Measurements from ENCODE around the gene LPAR3. TPM values are rescaled to one million over a fixed set of nuclear protein-coding genes. Genes with fewer than 3 reads are reported as not detected.

Gene LPAR3
- total and polyA plus RNA-seq, 3 experiments from 2014 or later, result 0.85 to 1.5 (median 1.1) TPM

DNA sequence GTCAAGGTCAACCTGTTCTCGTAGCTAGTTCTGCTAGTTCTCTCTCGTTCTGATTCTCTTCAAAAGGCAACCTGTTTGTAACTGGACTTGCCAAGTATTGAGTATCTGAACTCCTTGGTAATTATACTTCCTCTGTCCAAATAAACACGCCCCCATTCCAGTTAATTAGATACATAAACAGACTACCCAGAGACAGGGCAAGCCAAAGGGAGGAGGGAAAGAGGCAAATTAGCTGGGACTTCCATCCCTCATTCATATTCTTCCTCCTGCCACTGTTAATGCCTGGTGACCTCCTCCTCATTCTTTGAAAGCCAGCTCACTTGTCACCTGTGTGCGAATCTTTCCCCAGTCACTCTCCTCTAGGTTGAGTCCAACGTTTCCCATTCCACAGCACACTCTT lies 62.9 kb downstream of the LPAR3 start:
- no peak for DNase-seq
- no peak overlapping the region for H3K4me3 ChIP-seq (ENCODE audit: low read length)
- Mint-ChIP-seq H3K9me3 (no peaks in the 10 kb centered on the region), H3K4me1 (no peaks in the 10 kb centered on the region), H3K27ac (no peak overlapping the region), H3K36me3 (peaks cover 0 to 7% (median 0%) of the 10 kb centered on the region in 3 donors), H3K27me3 (peaks cover 0 to 13% of the 10 kb centered on the region in 2 donors), H3K4me3 (no peak overlapping the region)
- no peaks in the 10 kb centered on the region for H3K9me3 ChIP-seq (ENCODE audit: low read length)
- no peaks in the 10 kb centered on the region for H3K4me1 ChIP-seq (ENCODE audit: insufficient read depth, low read length)
- no peak overlapping the region for H3K27ac ChIP-seq (ENCODE audit: low read depth, low read length)
- POLR2A ChIA-PET, result no interaction called here
- H3K27me3 ChIP-seq (ENCODE audit: insufficient read depth, low read length, poor library complexity, severe bottlenecking), result no peaks in the 10 kb centered on the region
- H3K36me3 ChIP-seq (ENCODE audit: insufficient read depth, low read length), result no peaks in the 10 kb centered on the region
- CTCF ChIA-PET, result no interaction called here

DNA sequence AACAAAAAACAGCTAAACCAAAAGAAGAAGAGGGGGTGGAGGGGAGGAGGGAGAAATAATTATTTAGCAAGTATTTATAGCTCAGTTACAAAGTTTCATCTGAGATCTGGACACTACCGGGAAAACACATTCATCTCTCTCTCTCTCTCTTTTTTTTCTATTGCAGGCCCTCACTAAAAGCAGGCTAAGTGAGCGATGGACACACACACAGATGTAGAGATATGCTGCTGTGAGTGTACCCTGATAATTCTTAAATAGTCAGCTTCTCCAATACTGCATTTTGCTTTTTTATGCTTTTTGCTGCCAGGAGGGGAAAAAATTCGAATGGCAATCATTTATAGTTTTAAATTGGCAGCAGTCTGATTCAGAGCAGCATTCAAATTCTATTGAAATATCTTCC lies 65.0 kb downstream of the LPAR3 start:
- Mint-ChIP-seq H3K4me3 (no peak overlapping the region), H3K27ac (no peak overlapping the region), H3K9me3 (no peaks in the 10 kb centered on the region), H3K27me3 (peaks cover 0 to 13% of the 10 kb centered on the region in 2 donors), H3K36me3 (peaks cover 0 to 7% (median 0%) of the 10 kb centered on the region in 3 donors), H3K4me1 (no peaks in the 10 kb centered on the region)
- Histone ChIP-seq H3K9me3 (ENCODE audit: low read length) (no peaks in the 10 kb centered on the region), H3K36me3 (ENCODE audit: insufficient read depth, low read length) (no peaks in the 10 kb centered on the region), H3K27ac (ENCODE audit: low read depth, low read length) (no peak overlapping the region), H3K27me3 (ENCODE audit: insufficient read depth, low read length, poor library complexity, severe bottlenecking) (no peaks in the 10 kb centered on the region), H3K4me3 (ENCODE audit: low read length) (no peak overlapping the region), H3K4me1 (ENCODE audit: insufficient read depth, low read length) (no peaks in the 10 kb centered on the region)
- ChIA-PET CTCF (interaction anchor here (0.6 kb wide), 1 partner anchor 199 kb away, joined by 3 read pairs; no protein-coding TSS in a partner anchor), POLR2A (no interaction called here)
- DNase-seq, result no peak

GRCh38 chr1:84827555-84827954 lies 65.5 kb downstream of the LPAR3 start:
- H3K36me3 ChIP-seq (ENCODE audit: insufficient read depth, low read length), result no peaks in the 10 kb centered on the region
- no peaks in the 10 kb centered on the region for H3K27me3 ChIP-seq (ENCODE audit: insufficient read depth, low read length, poor library complexity, severe bottlenecking)
- POLR2A ChIA-PET, result no interaction called here
- DNase-seq, result no peak
- H3K4me3 Mint-ChIP-seq, result no peak overlapping the region
- CTCF ChIA-PET, result interaction anchor here (0.6 kb wide), 1 partner anchor 200 kb away, joined by 3 read pairs; no protein-coding TSS in a partner anchor
- H3K27ac ChIP-seq (ENCODE audit: low read depth, low read length), result no peak overlapping the region
- no peaks in the 10 kb centered on the region for H3K9me3 Mint-ChIP-seq
- no peaks in the 10 kb centered on the region for H3K4me1 Mint-ChIP-seq
- H3K4me3 ChIP-seq (ENCODE audit: low read length), result no peak overlapping the region
- no peaks in the 10 kb centered on the region for H3K4me1 ChIP-seq (ENCODE audit: insufficient read depth, low read length)
- H3K27me3 Mint-ChIP-seq, result peaks cover 0 to 13% of the 10 kb centered on the region in 2 donors
- H3K9me3 ChIP-seq (ENCODE audit: low read length), result no peaks in the 10 kb centered on the region
- no peak overlapping the region for H3K27ac Mint-ChIP-seq
- peaks cover 0 to 7% (median 0%) of the 10 kb centered on the region in 3 donors for H3K36me3 Mint-ChIP-seq

DNA sequence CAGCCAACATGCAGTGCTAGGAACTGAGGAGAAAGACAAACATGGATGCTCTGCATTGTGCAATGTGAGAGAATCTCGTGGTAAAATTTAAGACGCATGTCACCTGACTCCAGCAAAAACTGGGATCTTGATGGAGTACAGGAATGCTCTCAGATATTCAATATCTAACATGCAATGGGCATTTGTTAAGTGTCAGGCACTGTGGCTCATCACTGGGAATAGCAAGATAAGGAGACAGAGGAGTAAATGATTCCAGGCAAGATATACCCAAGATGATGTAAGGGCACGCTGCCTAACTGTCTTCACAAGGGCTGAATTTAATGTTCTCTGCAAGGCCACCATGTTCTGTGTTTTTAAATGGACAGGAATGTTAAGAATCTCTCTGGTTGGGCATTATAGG lies 67.8 kb downstream of the LPAR3 start:
- ChIA-PET CTCF (no interaction called here), POLR2A (no interaction called here)
- Histone ChIP-seq H3K27ac (ENCODE audit: low read depth, low read length) (no peak overlapping the region), H3K27me3 (ENCODE audit: insufficient read depth, low read length, poor library complexity, severe bottlenecking) (no peaks in the 10 kb centered on the region), H3K4me3 (ENCODE audit: low read length) (no peak overlapping the region), H3K9me3 (ENCODE audit: low read length) (no peaks in the 10 kb centered on the region), H3K36me3 (ENCODE audit: insufficient read depth, low read length) (no peaks in the 10 kb centered on the region), H3K4me1 (ENCODE audit: insufficient read depth, low read length) (no peaks in the 10 kb centered on the region)
- no peaks in the 10 kb centered on the region for H3K4me1 Mint-ChIP-seq
- peaks cover 0 to under 1% (median 0%) of the 10 kb centered on the region in 3 donors for H3K36me3 Mint-ChIP-seq
- no peak overlapping the region for H3K4me3 Mint-ChIP-seq
- H3K27me3 Mint-ChIP-seq, result peaks cover 3 to 8% of the 10 kb centered on the region in 2 donors
- H3K27ac Mint-ChIP-seq, result no peak overlapping the region
- no peak for DNase-seq
- H3K9me3 Mint-ChIP-seq, result no peaks in the 10 kb centered on the region

GRCh38 chr1:84823991-84824390 lies 69.0 kb downstream of the LPAR3 start:
- peaks cover 0 to 4% (median 1%) of the 10 kb centered on the region in 3 donors for H3K4me1 Mint-ChIP-seq
- no peaks in the 10 kb centered on the region for H3K9me3 ChIP-seq (ENCODE audit: low read length)
- peaks cover 3 to 4% of the 10 kb centered on the region in 2 donors for H3K27me3 Mint-ChIP-seq
- H3K36me3 Mint-ChIP-seq, result no peaks in the 10 kb centered on the region
- no peaks in the 10 kb centered on the region for H3K4me1 ChIP-seq (ENCODE audit: insufficient read depth, low read length)
- no peak for DNase-seq
- H3K27ac Mint-ChIP-seq, result no peak overlapping the region
- POLR2A ChIA-PET, result no interaction called here
- H3K9me3 Mint-ChIP-seq, result no peaks in the 10 kb centered on the region
- H3K27me3 ChIP-seq (ENCODE audit: insufficient read depth, low read length, poor library complexity, severe bottlenecking), result no peaks in the 10 kb centered on the region
- H3K4me3 Mint-ChIP-seq, result no peak overlapping the region
- CTCF ChIA-PET, result no interaction called here
- H3K27ac ChIP-seq (ENCODE audit: low read depth, low read length), result no peak overlapping the region
- H3K4me3 ChIP-seq (ENCODE audit: low read length), result no peak overlapping the region
- no peaks in the 10 kb centered on the region for H3K36me3 ChIP-seq (ENCODE audit: insufficient read depth, low read length)

DNA sequence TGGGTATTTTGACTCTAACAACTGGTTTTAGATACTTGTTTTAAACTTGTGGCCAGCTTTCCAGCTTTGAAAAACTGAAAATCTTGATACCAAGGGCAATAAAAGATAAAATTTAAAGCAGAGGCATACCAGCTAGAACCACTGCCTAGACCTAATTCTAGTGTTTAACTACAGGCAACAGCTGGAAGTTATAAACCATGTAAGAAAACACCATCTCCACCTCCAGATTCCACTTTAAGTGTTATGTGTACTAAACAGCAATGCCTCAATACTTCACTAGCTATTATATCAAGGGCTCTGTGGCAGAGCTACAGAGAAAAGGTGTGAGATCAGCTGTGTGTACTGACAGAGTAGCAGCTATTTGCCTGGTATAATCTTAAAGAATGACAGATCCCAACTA lies 69.5 kb downstream of the LPAR3 start:
- no peaks in the 10 kb centered on the region for H3K9me3 ChIP-seq (ENCODE audit: low read length)
- no peaks in the 10 kb centered on the region for H3K9me3 Mint-ChIP-seq
- H3K36me3 Mint-ChIP-seq, result no peaks in the 10 kb centered on the region
- H3K4me3 Mint-ChIP-seq, result no peak overlapping the region
- DNase-seq, result no peak
- ChIA-PET POLR2A (no interaction called here), CTCF (no interaction called here)
- no peaks in the 10 kb centered on the region for H3K27me3 ChIP-seq (ENCODE audit: insufficient read depth, low read length, poor library complexity, severe bottlenecking)
- H3K27me3 Mint-ChIP-seq, result peaks cover 3 to 5% of the 10 kb centered on the region in 2 donors
- H3K27ac Mint-ChIP-seq, result no peak overlapping the region
- no peak overlapping the region for H3K4me3 ChIP-seq (ENCODE audit: low read length)
- H3K4me1 Mint-ChIP-seq, result peaks cover 0 to 7% (median 5%) of the 10 kb centered on the region in 3 donors
- H3K27ac ChIP-seq (ENCODE audit: low read depth, low read length), result no peak overlapping the region
- no peaks in the 10 kb centered on the region for H3K4me1 ChIP-seq (ENCODE audit: insufficient read depth, low read length)
- H3K36me3 ChIP-seq (ENCODE audit: insufficient read depth, low read length), result no peaks in the 10 kb centered on the region

DNA sequence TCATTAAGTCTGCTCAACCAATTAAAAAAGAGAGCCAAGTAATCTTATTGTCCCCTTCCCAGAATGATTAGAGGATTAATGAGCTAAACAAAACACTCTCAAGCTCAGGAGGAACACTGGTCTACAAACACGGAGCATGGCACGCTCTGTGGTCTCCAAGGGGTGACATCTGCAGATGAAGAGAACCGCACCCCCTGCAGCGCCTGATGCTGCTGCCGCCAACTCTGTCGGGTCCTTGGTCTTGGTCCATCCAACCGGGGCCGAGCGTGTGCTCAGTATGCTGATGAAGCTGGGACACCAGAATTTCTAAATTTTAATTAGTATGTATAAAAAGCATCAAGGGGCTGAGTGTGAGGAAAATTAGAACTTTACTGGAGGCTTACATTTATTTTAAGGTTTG lies 82.7 kb downstream of the LPAR3 start:
- no peaks in the 10 kb centered on the region for H3K4me1 Mint-ChIP-seq
- CTCF ChIA-PET, result no interaction called here
- H3K27ac Mint-ChIP-seq, result no peak overlapping the region
- Histone ChIP-seq H3K36me3 (ENCODE audit: insufficient read depth, low read length) (no peaks in the 10 kb centered on the region), H3K27ac (ENCODE audit: low read depth, low read length) (no peak overlapping the region), H3K4me3 (ENCODE audit: low read length) (no peak overlapping the region), H3K4me1 (ENCODE audit: insufficient read depth, low read length) (no peaks in the 10 kb centered on the region), H3K9me3 (ENCODE audit: low read length) (no peaks in the 10 kb centered on the region), H3K27me3 (ENCODE audit: insufficient read depth, low read length, poor library complexity, severe bottlenecking) (no peaks in the 10 kb centered on the region)
- no peaks in the 10 kb centered on the region for H3K9me3 Mint-ChIP-seq
- H3K4me3 Mint-ChIP-seq, result no peak overlapping the region
- POLR2A ChIA-PET, result no interaction called here
- peaks cover 9 to 15% of the 10 kb centered on the region in 2 donors for H3K27me3 Mint-ChIP-seq
- no peaks in the 10 kb centered on the region for H3K36me3 Mint-ChIP-seq
- no peak for DNase-seq

- H3K9me3 Mint-ChIP-seq, result no peaks in the 10 kb centered on the region
- H3K4me1 Mint-ChIP-seq, result no peaks in the 10 kb centered on the region
- no peaks in the 10 kb centered on the region for H3K27me3 ChIP-seq (ENCODE audit: insufficient read depth, low read length, poor library complexity, severe bottlenecking)
- no peaks in the 10 kb centered on the region for H3K36me3 ChIP-seq (ENCODE audit: insufficient read depth, low read length)
- H3K27ac ChIP-seq (ENCODE audit: low read depth, low read length), result no peak overlapping the region
- no peaks in the 10 kb centered on the region for H3K36me3 Mint-ChIP-seq
- no peak overlapping the region for H3K4me3 Mint-ChIP-seq
- H3K9me3 ChIP-seq (ENCODE audit: low read length), result no peaks in the 10 kb centered on the region
- H3K27ac Mint-ChIP-seq, result no peak overlapping the region
- CTCF ChIA-PET, result no interaction called here
- peaks cover 9 to 15% of the 10 kb centered on the region in 2 donors for H3K27me3 Mint-ChIP-seq
- H3K4me1 ChIP-seq (ENCODE audit: insufficient read depth, low read length), result no peaks in the 10 kb centered on the region
- H3K4me3 ChIP-seq (ENCODE audit: low read length), result no peak overlapping the region
- no peak for DNase-seq
- POLR2A ChIA-PET, result no interaction called here
Measured at GRCh38 chr1:84809023-84809422, 84.0 kb downstream of the LPAR3 start.

- H3K9me3 ChIP-seq (ENCODE audit: low read length), result no peaks in the 10 kb centered on the region
- no peak overlapping the region for H3K27ac ChIP-seq (ENCODE audit: low read depth, low read length)
- no peak overlapping the region for H3K27ac Mint-ChIP-seq
- no peaks in the 10 kb centered on the region for H3K36me3 ChIP-seq (ENCODE audit: insufficient read depth, low read length)
- no peaks in the 10 kb centered on the region for H3K36me3 Mint-ChIP-seq
- no peaks in the 10 kb centered on the region for H3K9me3 Mint-ChIP-seq
- H3K4me1 ChIP-seq (ENCODE audit: insufficient read depth, low read length), result no peaks in the 10 kb centered on the region
- no peak overlapping the region for H3K4me3 Mint-ChIP-seq
- H3K27me3 Mint-ChIP-seq, result peaks cover 6 to 7% of the 10 kb centered on the region in 2 donors
- H3K4me1 Mint-ChIP-seq, result no peaks in the 10 kb centered on the region
- no peaks in the 10 kb centered on the region for H3K27me3 ChIP-seq (ENCODE audit: insufficient read depth, low read length, poor library complexity, severe bottlenecking)
- H3K4me3 ChIP-seq (ENCODE audit: low read length), result no peak overlapping the region
- DNase-seq, result no peak
- CTCF ChIA-PET, result interaction anchor here (0.7 to 1.6 kb wide), 2 partner anchors 21 to 30 kb away, joined by 4 to 6 read pairs; no protein-coding TSS in a partner anchor
- POLR2A ChIA-PET, result no interaction called here
Measured at GRCh38 chr1:84803604-84804003, 89.4 kb downstream of the LPAR3 start.
